Measurements from ENCODE around the gene AADAT. TPM values are rescaled to one million over a fixed set of nuclear protein-coding genes. Genes with fewer than 3 reads are reported as not detected.

The AADAT gene
- total RNA-seq, 1 donor from 2014 or later, result 10.7 TPM

DNA sequence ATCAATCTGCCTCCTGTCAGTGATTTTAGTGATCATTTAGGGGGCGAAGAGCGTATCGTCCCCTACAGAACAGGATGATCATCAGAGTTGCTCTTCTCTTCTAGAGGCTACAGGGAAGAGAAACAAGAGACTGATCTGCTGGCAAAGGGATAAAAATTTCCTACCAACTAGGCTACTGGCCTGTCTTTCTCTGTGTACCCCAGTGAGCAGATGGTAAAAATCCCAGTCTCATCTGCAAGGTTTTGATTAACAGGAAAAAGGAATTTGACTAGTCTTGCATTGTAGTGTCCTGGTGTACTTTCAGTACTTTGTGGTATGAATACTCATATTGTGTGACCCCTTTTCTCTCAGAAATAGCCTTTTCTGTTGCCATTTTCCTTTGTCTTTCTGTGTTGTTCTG lies 21.8 kb upstream of the AADAT start:
- Mint-ChIP-seq H3K9me3 (ENCODE audit: unreplicated experiment) (no peaks in the 10 kb centered on the region), H3K27ac (ENCODE audit: unreplicated experiment) (no peak overlapping the region), H3K4me3 (ENCODE audit: unreplicated experiment) (no peak overlapping the region), H3K4me1 (ENCODE audit: unreplicated experiment) (no peaks in the 10 kb centered on the region), H3K27me3 (ENCODE audit: unreplicated experiment) (peaks cover 55% of the 10 kb centered on the region), H3K36me3 (ENCODE audit: unreplicated experiment) (no peaks in the 10 kb centered on the region)
- TF ChIP-seq CTCF (IDR thresholded peaks at IDR 0.05), result no peak
- no peak for DNase-seq (ENCODE audit: extremely low spot score, unreplicated experiment)

GRCh38 chr4:170111085-170111484 lies 21.3 kb upstream of the AADAT start:
- no peak for DNase-seq (ENCODE audit: extremely low spot score, unreplicated experiment)
- Mint-ChIP-seq H3K27ac (ENCODE audit: unreplicated experiment) (no peak overlapping the region), H3K9me3 (ENCODE audit: unreplicated experiment) (no peaks in the 10 kb centered on the region), H3K36me3 (ENCODE audit: unreplicated experiment) (no peaks in the 10 kb centered on the region), H3K27me3 (ENCODE audit: unreplicated experiment) (peaks cover 53% of the 10 kb centered on the region), H3K4me3 (ENCODE audit: unreplicated experiment) (no peak overlapping the region), H3K4me1 (ENCODE audit: unreplicated experiment) (no peaks in the 10 kb centered on the region)
- TF ChIP-seq CTCF (IDR thresholded peaks at IDR 0.05), result no peak

GRCh38 chr4:170110285-170110672 lies 20.5 kb upstream of the AADAT start:
- Mint-ChIP-seq H3K36me3 (ENCODE audit: unreplicated experiment) (no peaks in the 10 kb centered on the region), H3K27ac (ENCODE audit: unreplicated experiment) (no peak overlapping the region), H3K4me1 (ENCODE audit: unreplicated experiment) (no peaks in the 10 kb centered on the region)

DNA sequence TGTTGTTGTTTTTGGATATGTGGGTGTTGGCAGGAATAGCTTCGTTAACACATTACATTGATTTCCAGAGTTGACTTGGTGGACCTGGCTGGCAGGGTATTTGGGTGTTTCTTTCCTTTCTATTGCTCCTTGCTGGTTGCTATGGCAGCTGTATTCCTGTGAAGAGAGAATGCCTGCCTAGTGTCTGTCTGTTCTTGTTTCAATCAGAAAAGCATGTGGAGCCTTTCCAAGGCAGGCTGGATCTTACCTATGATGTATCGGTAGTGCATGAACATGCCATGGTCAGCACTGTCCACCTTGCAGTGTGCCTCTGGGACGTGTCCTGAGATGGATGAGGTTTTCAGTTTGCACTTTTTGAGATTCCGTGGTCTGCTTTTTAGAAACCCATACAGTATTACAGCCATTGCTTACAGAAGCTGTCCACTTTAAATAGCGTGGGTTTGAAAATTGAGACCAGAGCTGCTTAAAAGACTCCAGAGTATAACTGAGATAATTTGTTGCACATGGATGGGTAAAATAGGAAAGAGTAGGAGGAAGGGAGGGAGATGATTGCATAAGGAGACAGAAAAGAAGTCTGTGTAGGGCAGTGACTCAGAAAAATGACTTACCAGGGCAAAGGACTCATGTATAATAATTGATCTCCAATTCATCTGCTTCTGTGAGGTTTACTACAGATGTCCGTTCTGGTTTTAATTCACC lies 20.0 kb upstream of the AADAT start:
- no peak for TF ChIP-seq CTCF (IDR thresholded peaks at IDR 0.05)
- Mint-ChIP-seq H3K9me3 (ENCODE audit: unreplicated experiment) (no peaks in the 10 kb centered on the region), H3K27ac (ENCODE audit: unreplicated experiment) (no peak overlapping the region), H3K27me3 (ENCODE audit: unreplicated experiment) (peaks cover 60% of the 10 kb centered on the region), H3K36me3 (ENCODE audit: unreplicated experiment) (no peaks in the 10 kb centered on the region), H3K4me3 (ENCODE audit: unreplicated experiment) (no peak overlapping the region), H3K4me1 (ENCODE audit: unreplicated experiment) (no peaks in the 10 kb centered on the region)
- no peak for DNase-seq (ENCODE audit: extremely low spot score, unreplicated experiment)

More at GRCh38 chr4:170110285-170110672, 20.5 kb upstream of the AADAT start:
- no peak for TF ChIP-seq CTCF (IDR thresholded peaks at IDR 0.05)
- no peak overlapping the region for H3K4me3 Mint-ChIP-seq (ENCODE audit: unreplicated experiment)
- DNase-seq (ENCODE audit: extremely low spot score, unreplicated experiment), result no peak
- H3K27me3 Mint-ChIP-seq (ENCODE audit: unreplicated experiment), result peaks cover 58% of the 10 kb centered on the region
- H3K9me3 Mint-ChIP-seq (ENCODE audit: unreplicated experiment), result no peaks in the 10 kb centered on the region

- Mint-ChIP-seq H3K4me3 (ENCODE audit: unreplicated experiment) (no peak overlapping the region), H3K36me3 (ENCODE audit: unreplicated experiment) (no peaks in the 10 kb centered on the region), H3K27ac (ENCODE audit: unreplicated experiment) (no peak overlapping the region), H3K4me1 (ENCODE audit: unreplicated experiment) (no peaks in the 10 kb centered on the region), H3K27me3 (ENCODE audit: unreplicated experiment) (peaks cover 61% of the 10 kb centered on the region), H3K9me3 (ENCODE audit: unreplicated experiment) (no peaks in the 10 kb centered on the region)
- DNase-seq (ENCODE audit: extremely low spot score, unreplicated experiment), result no peak
- TF ChIP-seq CTCF (IDR thresholded peaks at IDR 0.05), result no peak
These were observed 17.1 kb upstream of the AADAT start for GRCh38 chr4:170106900-170107299.

Measured in osteocyte (in vitro differentiated cells).